GM12878 (cell line): ENCODE results near the gene C6orf62. TPM values are rescaled to one million over a fixed set of nuclear protein-coding genes. Genes with fewer than 3 reads are reported as not detected.

Experiments
- ATAC-seq: fragments of 200-7000 bp; cut with Tn5 transposase; 3 replicates; pipeline ENCODE4 v1.9.1; 2020; ENCODE audit warnings: mild to moderate bottlenecking, moderate library complexity
- BruUV-seq: library from RNA; stranded (reverse); fragments of 400-500 nt; replicated peaks from 2 replicates; lab custom pipeline; 2021; lab: Mats Ljungman, UMichigan
- CTCF ChIA-PET: fragments of 300-600 bp; sonication (Branson Sonifier 250); formaldehyde crosslinking; extraction: SDS; loops from one replicate; lab custom pipeline; 2021; ENCODE audit warnings: inconsistent platforms; lab: Yijun Ruan, JAX
- POLR2A ChIA-PET: fragments of 350-600 bp; formaldehyde crosslinking; extraction: SDS; loops from one replicate; lab custom pipeline; 2021; ENCODE audit warnings: inconsistent platforms; lab: Charles Lee
- RAD21 ChIA-PET: fragments of 300-600 bp; sonication (Branson Sonifier 250); formaldehyde crosslinking; loops from one replicate; lab custom pipeline; 2023; ENCODE audit warnings: antibody characterized with exemption; ENCODE audit not compliant: unreplicated experiment; lab: Charles Lee
- SMC1A ChIA-PET: fragments of 300-600 bp; sonication (Branson Sonifier 250); formaldehyde crosslinking; loops from one replicate; lab custom pipeline; 2023; ENCODE audit not compliant: unreplicated experiment, uncharacterized antibody; lab: Charles Lee
- DNase-seq: peaks from one replicate; pipeline ENCODE4 v3.0.0-alpha.2; 2011; ENCODE audit warnings: low read depth, low spot score
- FAIRE-seq: peaks from 3 replicates; lab custom pipeline; 2011; peaks lifted over from hg19 to GRCh38; lab: Jason Lieb, UNC
- H2AFZ ChIP-seq: 2 replicates; pipeline ENCODE4 v1.6.0; 2011; ENCODE audit warnings: low read depth, low read length, control low read depth; ENCODE audit not compliant: control insufficient read depth
- H3K27ac ChIP-seq: 2 replicates; pipeline ENCODE4 v1.5.1; 2011; ENCODE audit warnings: control low read depth; ENCODE audit not compliant: control insufficient read depth, insufficient read depth
- H3K27me3 ChIP-seq, 2 experiments: replicated peaks in 1 of 2; 2 replicates each; pipeline versions ENCODE4 v1.6.0 to v1.6.1; 2011; ENCODE audit warnings: low read length in 1 of 2; ENCODE audit not compliant: control insufficient read depth in 2 of 2, insufficient read depth in 2 of 2
- H3K36me3 ChIP-seq, 2 experiments: 2 replicates each; pipeline ENCODE4 v1.5.1; 2011; ENCODE audit warnings: low read length in 1 of 2; ENCODE audit not compliant: control insufficient read depth in 2 of 2, insufficient read depth in 2 of 2
- H3K4me1 ChIP-seq: 2 replicates; pipeline ENCODE4 v1.6.1; 2011; ENCODE audit warnings: mild to moderate bottlenecking, low read length, moderate library complexity, mixed read lengths; ENCODE audit not compliant: control insufficient read depth, insufficient read depth
- H3K4me2 ChIP-seq: 2 replicates; pipeline ENCODE4 v1.6.0; 2011; ENCODE audit warnings: control low read depth; ENCODE audit not compliant: control insufficient read depth, insufficient read depth
- H3K4me3 ChIP-seq: fragments of 200-600 bp; sonication (generic); 2 replicates; pipeline ENCODE4 v1.5.1; 2016
- H3K79me2 ChIP-seq: 2 replicates; pipeline ENCODE4 v1.6.0; 2011; ENCODE audit warnings: low read length; ENCODE audit not compliant: control insufficient read depth, insufficient read depth
- H3K9ac ChIP-seq: 2 replicates; pipeline ENCODE4 v1.8.0; 2011; ENCODE audit warnings: low read length, control low read depth, mixed read lengths; ENCODE audit not compliant: control insufficient read depth, insufficient read depth
- H3K9me3 ChIP-seq: replicated peaks from 3 replicates; pipeline ENCODE4 v1.5.1; 2011; ENCODE audit warnings: mild to moderate bottlenecking, low read length; ENCODE audit not compliant: control insufficient read depth, insufficient read depth
- H4K20me1 ChIP-seq: 2 replicates; pipeline ENCODE4 v1.6.0; 2011; ENCODE audit not compliant: control insufficient read depth, insufficient read depth
- CHD2 ChIP-seq: IDR thresholded peaks from 2 replicates; pipeline ENCODE4 v1.6.1; 2011; ENCODE audit warnings: low read depth, low read length, improper control_type of control experiment, borderline replicate concordance
- CREM ChIP-seq: IDR thresholded peaks from 2 replicates; pipeline ENCODE4 v1.6.1; 2014; ENCODE audit warnings: antibody characterized with exemption, low read depth
- EGR1 ChIP-seq, 2 experiments: IDR thresholded peaks; 1 replicate in 1 of 2; 2 replicates in 1 of 2; pipeline ENCODE4 v1.6.1; 2011 to 2012; ENCODE audit warnings: low read depth in 2 of 2, low read length in 2 of 2, borderline replicate concordance in 1 of 2, mild to moderate bottlenecking in 1 of 2, moderate library complexity in 1 of 2
- ETV6 ChIP-seq, 2 experiments: fragments of 450-650 bp in 1 of 2; IDR thresholded peaks in 1 of 2; conservative IDR thresholded peaks in 1 of 2; 2 replicates each; pipeline ENCODE4 v1.6.1; 2014; ENCODE audit warnings: antibody characterized with exemption in 1 of 2, borderline replicate concordance in 1 of 2, low read depth in 1 of 2, mild to moderate bottlenecking in 1 of 2, moderate library complexity in 1 of 2
- MEF2A ChIP-seq: IDR thresholded peaks from 2 replicates; pipeline ENCODE4 v1.6.1; 2011; ENCODE audit warnings: low read depth, mild to moderate bottlenecking, low read length, moderate library complexity; ENCODE audit not compliant: insufficient read depth
- MLLT1 ChIP-seq: fragments of 450-650 bp; IDR thresholded peaks from 2 replicates; pipeline ENCODE4 v1.6.1; 2016; ENCODE audit warnings: mild to moderate bottlenecking
- NFYA ChIP-seq: IDR thresholded peaks from 2 replicates; pipeline ENCODE4 v1.6.1; 2011; ENCODE audit warnings: low read depth, mild to moderate bottlenecking, low read length, improper control_type of control experiment, borderline replicate concordance
- NR2C2 ChIP-seq: IDR thresholded peaks from 2 replicates; pipeline ENCODE4 v1.6.1; 2011; ENCODE audit warnings: borderline replicate concordance, low read depth; ENCODE audit not compliant: control insufficient read depth, insufficient read length
- RELA ChIP-seq: fragments of 450-650 bp; IDR thresholded peaks from 2 replicates; pipeline ENCODE4 v1.8.0; 2014; ENCODE audit warnings: borderline replicate concordance; ENCODE audit not compliant: partially characterized antibody
- SMAD1 ChIP-seq: fragments of 450-650 bp; IDR thresholded peaks from 2 replicates; pipeline ENCODE4 v1.6.1; 2018; ENCODE audit warnings: mild to moderate bottlenecking, low read depth; ENCODE audit not compliant: partially characterized antibody
- TARDBP ChIP-seq: IDR thresholded peaks from 2 replicates; pipeline ENCODE4 v1.6.1; 2016; ENCODE audit warnings: borderline replicate concordance
- WGBS: methylation state at CpG from one replicate; pipeline ENCODE4 v1.1.6; 2016; ENCODE audit warnings: low lambda C conversion rate; ENCODE audit not compliant: insufficient replicate concordance, insufficient coverage; ENCODE audit errors: missing lambda C conversion rate; 5-methylcytosine and 5-hydroxymethylcytosine counted together
- in situ Hi-C: fragments of 300-500 bp; cut with MboI; formaldehyde crosslinking; loops from 9 replicates; pipeline ENCODE4 v1.14.3; 2018; ENCODE audit warnings: mixed read lengths
- intact Hi-C: fragments of 100-400 bp; cut with micrococcal nuclease; formaldehyde crosslinking; loops from one replicate; pipeline ENCODE4 v1.14.2; 2022; ENCODE audit not compliant: unreplicated experiment
- polyA plus RNA-seq, 11 experiments: library from polyadenylated mRNA; depleted of rRNA in 4 of 11; unstranded in 6 of 11; stranded (reverse) in 5 of 11; fragments of >200 nt; fragmentation: Nextera tagmentation in 4 of 11; fragmentation: Illumina TruSeq in 1 of 11; extraction: Ambion mirVana in 4 of 11; extraction: Trizol in 1 of 11; gene quantifications; 1 replicate in 1 of 11; 2 replicates in 10 of 11; pipeline versions ENCODE4 v1.2.1 to v1.2.3, GENCODE V29; 2011 to 2016; ENCODE audit warnings: inconsistent platforms in 2 of 11, missing spikeins in 2 of 11, low read depth in 1 of 11
- total RNA-seq, 4 experiments: library from RNA; depleted of rRNA in 3 of 4; stranded (reverse); fragments of >200 nt in 3 of 4; fragmentation: Illumina TruSeq in 1 of 4; extraction: Trizol in 1 of 4; gene quantifications; 2 replicates each; pipeline versions ENCODE4 v1.2.1 to v1.2.3, GENCODE V29; 2013 to 2021

The C6orf62 gene
- total and polyA plus RNA-seq, 10 of the 15 experiments (the other 5 are each of a cell fraction or from before 2014, with no cell fraction given): 55.6 to 565 (median 126) TPM

DNA sequence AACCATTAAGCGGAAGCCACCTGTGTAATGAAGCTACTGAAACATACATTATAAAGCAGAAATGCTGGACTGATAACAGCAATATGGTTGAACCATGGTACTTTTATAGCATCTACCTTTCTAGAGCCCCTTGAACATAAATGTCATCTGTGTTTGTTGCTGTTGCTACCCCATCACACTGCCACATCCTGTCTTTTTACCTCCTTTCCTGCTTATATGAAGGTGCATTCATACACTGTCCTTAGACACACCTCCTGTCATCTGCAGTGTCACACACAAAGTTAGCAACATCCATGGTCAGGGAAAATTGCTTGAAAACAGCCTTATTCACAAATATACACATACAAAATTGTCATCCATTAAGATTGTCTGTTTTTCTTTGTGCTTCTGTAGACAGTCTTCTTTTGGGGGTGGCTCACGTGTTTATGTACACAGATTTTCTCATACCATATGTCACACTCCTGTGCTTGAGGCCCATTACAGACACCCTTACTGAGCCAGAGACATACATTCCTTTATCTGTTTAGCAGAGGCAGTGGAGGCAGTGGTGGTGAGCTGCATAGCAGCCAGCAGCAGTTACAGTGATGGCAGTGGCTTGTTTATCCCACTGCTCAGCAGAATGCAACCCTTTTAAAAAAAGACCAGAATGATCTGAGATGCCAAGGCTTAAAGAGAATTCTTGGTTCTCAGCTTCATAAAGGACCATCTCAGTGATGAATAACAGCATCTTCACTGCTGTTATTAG lies 25.9 kb downstream of the C6orf62 start:
- H3K27ac ChIP-seq: no peak overlapping the region
- no peak for DNase-seq
- ChIA-PET SMC1A (no interaction called here), CTCF (interaction anchor here (0.8 to 2.5 kb wide), 5 partner anchors 8 to 410 kb away, joined by 3 to 8 read pairs (median 4); no protein-coding TSS in a partner anchor), POLR2A (no interaction called here), RAD21 (interaction anchor here (1.5 kb wide), 1 partner anchor 112 kb away, joined by 4 read pairs; no protein-coding TSS in a partner anchor)
- FAIRE-seq: no peak
- H3K9me3 ChIP-seq: no peaks in the 10 kb centered on the region
- WGBS: 93% methylated on average over 2 of the region's 2 CpGs
- no peak overlapping the region for H3K4me3 ChIP-seq
- no peaks in the 10 kb centered on the region for H4K20me1 ChIP-seq
- TF ChIP-seq NFYA: no peak
- TF ChIP-seq SMAD1: no peak
- no peak for TF ChIP-seq MLLT1
- no peak for TF ChIP-seq CHD2
- TF ChIP-seq RELA: no peak
- no peak for TF ChIP-seq TARDBP
- no peak for TF ChIP-seq MEF2A
- TF ChIP-seq ETV6 (conservative IDR thresholded peaks at IDR 0.05 in 1 of 2, IDR thresholded peaks at IDR 0.05 in 1 of 2; ENCODE audit: borderline replicate concordance in 1 of 2, low read depth in 1 of 2): no peak
- TF ChIP-seq EGR1 (IDR thresholded peaks at IDR 0.05; ENCODE audit: borderline replicate concordance in 1 of 2, low read depth in 2 of 2, low read length in 2 of 2): no peak
- TF ChIP-seq NR2C2: no peak
- TF ChIP-seq CREM: no peak
- in situ Hi-C loops (loop anchor here (10.0 kb wide), 1 partner anchor 408 kb away; no protein-coding TSS in a partner anchor), intact Hi-C loops (loop anchor here (5.0 kb wide), 1 partner anchor 411 kb away; no protein-coding TSS in a partner anchor)
- BruUV-seq: no TSS peak
- no peaks in the 10 kb centered on the region for H3K27me3 ChIP-seq
- no peak for ATAC-seq
- H3K4me2 ChIP-seq: no peak overlapping the region
- H3K9ac ChIP-seq: no peak overlapping the region
- no peaks in the 10 kb centered on the region for H3K79me2 ChIP-seq
- no peak overlapping the region for H2AFZ ChIP-seq
- H3K4me1 ChIP-seq: no peaks in the 10 kb centered on the region; the same call in 1 of the 2 replicates
- no peaks in the 10 kb centered on the region for H3K36me3 ChIP-seq
